K562 (cell line): Measurements from ENCODE around the gene CD52. TPM values are rescaled to one million over a fixed set of nuclear protein-coding genes. Genes with fewer than 3 reads are reported as not detected.

ENCODE experiments used
- ATAC-seq: fragments of 200-7000 bp; cut with Tn5 transposase; 3 replicates; pipeline ENCODE4 v1.9.1; 2020; ENCODE audit warnings: moderate library complexity
- BruUV-seq: library from RNA; stranded (reverse); fragments of 400-500 nt; replicated peaks from 2 replicates; lab custom pipeline; 2021; lab: Mats Ljungman, UMichigan
- CTCF ChIA-PET: fragments of 300-600 bp; formaldehyde crosslinking; extraction: SDS; loops from one replicate; lab custom pipeline; 2021; ENCODE audit warnings: low intra/inter-chr PET ratio; lab: Yijun Ruan, JAX
- POLR2A ChIA-PET: fragments of 300-600, 350-650 bp; sonication (Branson Sonifier 250); formaldehyde crosslinking; extraction: SDS; loops from one replicate; lab custom pipeline; 2021; ENCODE audit warnings: antibody characterized with exemption, inconsistent platforms; lab: Yijun Ruan, JAX
- DNase-seq, 4 experiments: peaks; one replicate each; pipeline versions ENCODE4 v3.0.0 to v3.0.0-alpha.2; 2011 to 2018; ENCODE audit warnings: low spot score in 3 of 4, mixed read lengths in 3 of 4; ENCODE audit errors: extremely low read depth in 1 of 4
- FAIRE-seq: peaks from 2 replicates; lab custom pipeline; 2011; peaks lifted over from hg19 to GRCh38; lab: Jason Lieb, UNC
- H2AFZ ChIP-seq: 2 replicates; pipeline ENCODE4 v1.6.0; 2011; ENCODE audit warnings: low read depth, low read length, control low read depth, inconsistent platforms
- H3K27ac ChIP-seq: fragments of 200-600 bp; 3 replicates; pipeline ENCODE4 v1.8.0; 2011; ENCODE audit warnings: low read depth, mild to moderate bottlenecking, control low read depth, inconsistent platforms, low read length, moderate library complexity, mixed read lengths; ENCODE audit errors: extremely low read depth
- H3K27me3 ChIP-seq, 2 experiments: fragments of 300-600 bp in 1 of 2; 2 replicates in 1 of 2; 3 replicates in 1 of 2; pipeline versions ENCODE4 v1.6.0 to v1.8.0; 2011; ENCODE audit warnings: inconsistent platforms in 2 of 2, low read length in 2 of 2, mild to moderate bottlenecking in 1 of 2, mixed read lengths in 1 of 2, moderate library complexity in 1 of 2; ENCODE audit not compliant: control insufficient read depth in 2 of 2, insufficient read depth in 2 of 2
- H3K36me3 ChIP-seq: fragments of 300-600 bp; 3 replicates; pipeline ENCODE4 v1.8.0; 2011; ENCODE audit warnings: mild to moderate bottlenecking, low read length, inconsistent platforms; ENCODE audit not compliant: control insufficient read depth, insufficient read depth
- H3K4me1 ChIP-seq, 2 experiments: fragments of 200-600 bp in 1 of 2; replicated peaks in 1 of 2; 2 replicates in 1 of 2; 3 replicates in 1 of 2; pipeline versions ENCODE4 v1.5.1 to v1.8.0; 2011; ENCODE audit warnings: inconsistent platforms in 2 of 2, low read length in 2 of 2, mild to moderate bottlenecking in 1 of 2, mixed read lengths in 1 of 2, moderate library complexity in 1 of 2; ENCODE audit not compliant: control insufficient read depth in 2 of 2, insufficient read depth in 2 of 2
- H3K4me2 ChIP-seq: 2 replicates; pipeline ENCODE4 v1.6.1; 2011; ENCODE audit warnings: low read length, control low read depth, inconsistent platforms, mixed read lengths; ENCODE audit not compliant: insufficient read depth
- H3K4me3 ChIP-seq: fragments of 200-600 bp; sonication (generic), shearing (Covaris generic); 2 replicates; pipeline ENCODE4 v1.5.1; 2016; ENCODE audit warnings: control low read depth, inconsistent platforms
- H3K79me2 ChIP-seq: fragments of 200-600 bp; 3 replicates; pipeline ENCODE4 v1.8.0; 2011; ENCODE audit warnings: low read length, inconsistent platforms; ENCODE audit not compliant: control insufficient read depth, insufficient read depth
- H3K9ac ChIP-seq, 2 experiments: 2 replicates each; pipeline versions ENCODE4 v1.6.0 to v1.6.1; 2011; ENCODE audit warnings: low read depth in 2 of 2, low read length in 2 of 2, control low read depth in 1 of 2, inconsistent platforms in 1 of 2, mild to moderate bottlenecking in 1 of 2, mixed read lengths in 1 of 2; ENCODE audit not compliant: insufficient read depth in 1 of 2
- H3K9me1 ChIP-seq: one replicate; pipeline ENCODE4 v1.6.0; 2011; ENCODE audit warnings: inconsistent platforms, mild to moderate bottlenecking, low read length, moderate library complexity; ENCODE audit not compliant: control insufficient read depth, insufficient read depth
- H3K9me3 ChIP-seq: replicated peaks from 2 replicates; pipeline ENCODE4 v1.5.1; 2011; ENCODE audit warnings: low read depth, low read length, inconsistent platforms; ENCODE audit not compliant: control insufficient read depth, insufficient read depth
- H4K20me1 ChIP-seq: replicated peaks from 2 replicates; pipeline ENCODE4 v1.6.1; 2011; ENCODE audit warnings: low read length, inconsistent platforms, mixed read lengths; ENCODE audit not compliant: control insufficient read depth, insufficient read depth
- ARID1B ChIP-seq: fragments of 450-650 bp; IDR thresholded peaks from 2 replicates; pipeline ENCODE4 v1.6.1; 2016; ENCODE audit warnings: antibody characterized with exemption, mild to moderate bottlenecking, inconsistent platforms
- ARNT ChIP-seq, 2 experiments: fragments of 450-650 bp; IDR thresholded peaks; 2 replicates each; pipeline ENCODE4 v1.6.1; 2016; ENCODE audit warnings: mild to moderate bottlenecking in 1 of 2
- CBFB ChIP-seq: sonication (generic); formaldehyde crosslinking; IDR thresholded peaks from 2 replicates; pipeline ENCODE4 v1.4.0; 2020; ENCODE audit warnings: mild to moderate bottlenecking, missing genetic modification reagents
- CXXC5 ChIP-seq: fragments of 250-450 bp; sonication (Bioruptor Pico); IDR thresholded peaks from 2 replicates; pipeline ENCODE4 v1.8.0; 2022; ENCODE audit warnings: inconsistent platforms, mild to moderate bottlenecking, moderate library complexity
- HDAC2 ChIP-seq: fragments of 450-650 bp; IDR thresholded peaks from 2 replicates; pipeline ENCODE4 v1.6.1; 2016; ENCODE audit warnings: mild to moderate bottlenecking
- JUNB ChIP-seq: fragments of 450-650 bp; formaldehyde crosslinking; conservative IDR thresholded peaks from 2 replicates; pipeline ENCODE4 v1.4.0; 2020; ENCODE audit warnings: mild to moderate bottlenecking
- MCM7 ChIP-seq, 2 experiments: fragments of 450-650 bp; IDR thresholded peaks; 2 replicates each; pipeline ENCODE4 v1.6.1; 2016 to 2018
- SIN3B ChIP-seq: fragments of 450-650 bp; IDR thresholded peaks from 2 replicates; pipeline ENCODE4 v1.6.1; 2017; ENCODE audit warnings: low read depth, mild to moderate bottlenecking, moderate library complexity
- TRIM24 ChIP-seq, 2 experiments: fragments of 450-650 bp; IDR thresholded peaks; 2 replicates each; pipeline ENCODE4 v1.6.1; 2016
- U2AF1 ChIP-seq: fragments of 200-400 bp; formaldehyde crosslinking; optimal IDR thresholded peaks from 2 replicates; pipeline ENCODE3; 2017; ENCODE audit warnings: mild to moderate bottlenecking, low read depth, low read length, moderate library complexity
- U2AF2 ChIP-seq: fragments of 200-400 bp; formaldehyde crosslinking; optimal IDR thresholded peaks from 2 replicates; pipeline ENCODE3; 2017; ENCODE audit warnings: low read depth, mild to moderate bottlenecking, low read length
- ZNF134 ChIP-seq: fragments of 250-450 bp; sonication (Bioruptor Pico); conservative IDR thresholded peaks from 2 replicates; pipeline ENCODE4 v1.4.0; 2020
- ZNF324 ChIP-seq: fragments of 250-450 bp; sonication (Bioruptor Pico); IDR thresholded peaks from 2 replicates; pipeline ENCODE4 v1.4.0; 2020; ENCODE audit warnings: mild to moderate bottlenecking
- WGBS: fragments of 100-300 bp; shearing (Covaris generic); methylation state at CpG from one replicate; pipeline ENCODE4 v1.1.6; 2016; ENCODE audit warnings: low coverage, mixed read lengths; ENCODE audit not compliant: insufficient coverage; ENCODE audit errors: missing lambda C conversion rate; 5-methylcytosine and 5-hydroxymethylcytosine counted together
- in situ Hi-C: fragments of 300-500 bp; cut with MboI; formaldehyde crosslinking; loops from 4 replicates; pipeline ENCODE4 v1.15.0; 2018; ENCODE audit warnings: inconsistent platforms, mixed read lengths
- intact Hi-C: fragments of 100-400 bp; cut with micrococcal nuclease; formaldehyde crosslinking; loops from 2 replicates; pipeline ENCODE4 v1.14.2; 2022
- polyA plus RNA-seq, 8 experiments: library from polyadenylated mRNA; depleted of rRNA in 4 of 8; stranded (reverse) in 5 of 8; unstranded in 3 of 8; fragments of >200 nt; fragmentation: Nextera tagmentation in 2 of 8; fragmentation: Illumina TruSeq in 1 of 8; extraction: Ambion mirVana in 2 of 8; extraction: Trizol in 1 of 8; gene quantifications; 2 replicates each; pipeline versions ENCODE4 v1.2.1 to v1.2.3, GENCODE V29; 2011 to 2014; ENCODE audit warnings: inconsistent platforms in 1 of 8, missing spikeins in 1 of 8
- total RNA-seq, 7 experiments: library from RNA; depleted of rRNA in 6 of 7; stranded (reverse); fragments of >200 nt in 6 of 7; fragmentation: Illumina TruSeq in 2 of 7; extraction: Trizol in 2 of 7; gene quantifications; 2 replicates each; pipeline versions ENCODE4 v1.2.1 to v1.2.3, GENCODE V29; 2011 to 2021; ENCODE audit warnings: low replicate concordance in 1 of 7
- TF ChIP-seq, protein P1 (sequence below): sonication (generic); formaldehyde crosslinking; IDR thresholded peaks from 2 replicates; pipeline ENCODE4 v1.8.1; 2022; ENCODE audit warnings: missing genetic modification reagents
- TF ChIP-seq, protein P2 (sequence below): sonication (generic); formaldehyde crosslinking; IDR thresholded peaks from 2 replicates; pipeline ENCODE4 v1.9.0; 2022; ENCODE audit warnings: mild to moderate bottlenecking, missing genetic modification reagents
- TF ChIP-seq, protein P3 (sequence below): sonication (generic); formaldehyde crosslinking; IDR thresholded peaks from 2 replicates; pipeline ENCODE4 v1.8.1; 2023; ENCODE audit warnings: mild to moderate bottlenecking, missing genetic modification reagents
- TF ChIP-seq, protein P4 (sequence below): fragments of 200-400 bp; formaldehyde crosslinking; IDR thresholded peaks from 2 replicates; pipeline ENCODE4 v1.6.1; 2017; ENCODE audit warnings: mild to moderate bottlenecking, low read depth, low read length, moderate library complexity

CD52 gene
- total and polyA plus RNA-seq, 9 of the 15 experiments (the other 6 are each of a cell fraction or from before 2014, with no cell fraction given) = 34.9 to 488 (median 173) TPM

DNA sequence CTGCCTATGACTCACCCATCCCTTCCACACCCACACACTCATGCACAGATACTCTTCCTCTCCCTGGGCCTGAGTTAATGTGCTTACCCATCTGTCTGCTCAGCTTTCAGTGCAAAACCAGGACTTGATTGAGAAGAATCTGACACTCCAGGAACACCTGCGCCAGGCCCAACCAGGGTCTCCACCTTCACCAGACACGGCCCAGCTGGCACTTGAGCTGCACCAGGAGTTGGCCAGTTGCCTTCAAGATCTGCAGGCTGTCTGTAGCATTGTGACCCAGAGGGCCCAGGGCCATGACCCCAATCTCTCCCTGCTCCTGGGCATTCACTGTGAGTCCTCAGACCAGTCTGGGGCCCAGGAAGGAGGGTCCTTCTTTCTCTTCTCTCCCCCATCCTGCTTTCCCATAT lies 41.3 kb upstream of the CD52 start (continued):
- TF ChIP-seq, protein P1, sequence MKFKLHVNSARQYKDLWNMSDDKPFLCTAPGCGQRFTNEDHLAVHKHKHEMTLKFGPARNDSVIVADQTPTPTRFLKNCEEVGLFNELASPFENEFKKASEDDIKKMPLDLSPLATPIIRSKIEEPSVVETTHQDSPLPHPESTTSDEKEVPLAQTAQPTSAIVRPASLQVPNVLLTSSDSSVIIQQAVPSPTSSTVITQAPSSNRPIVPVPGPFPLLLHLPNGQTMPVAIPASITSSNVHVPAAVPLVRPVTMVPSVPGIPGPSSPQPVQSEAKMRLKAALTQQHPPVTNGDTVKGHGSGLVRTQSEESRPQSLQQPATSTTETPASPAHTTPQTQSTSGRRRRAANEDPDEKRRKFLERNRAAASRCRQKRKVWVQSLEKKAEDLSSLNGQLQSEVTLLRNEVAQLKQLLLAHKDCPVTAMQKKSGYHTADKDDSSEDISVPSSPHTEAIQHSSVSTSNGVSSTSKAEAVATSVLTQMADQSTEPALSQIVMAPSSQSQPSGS (CRISPR knock-in tag) = peak; percentile 10; the same call in 1 of the 2 replicates
- no peak for TF ChIP-seq ARID1B
- TF ChIP-seq U2AF1 = no peak
- TF ChIP-seq MCM7 (IDR thresholded peaks at IDR 0.05) = no peak
- TF ChIP-seq ARNT (IDR thresholded peaks at IDR 0.05) = no peak
- TF ChIP-seq, protein P2, sequence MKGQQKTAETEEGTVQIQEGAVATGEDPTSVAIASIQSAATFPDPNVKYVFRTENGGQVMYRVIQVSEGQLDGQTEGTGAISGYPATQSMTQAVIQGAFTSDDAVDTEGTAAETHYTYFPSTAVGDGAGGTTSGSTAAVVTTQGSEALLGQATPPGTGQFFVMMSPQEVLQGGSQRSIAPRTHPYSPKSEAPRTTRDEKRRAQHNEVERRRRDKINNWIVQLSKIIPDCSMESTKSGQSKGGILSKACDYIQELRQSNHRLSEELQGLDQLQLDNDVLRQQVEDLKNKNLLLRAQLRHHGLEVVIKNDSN (CRISPR knock-in tag) = peak; percentile 23; the same call in 1 of the 2 replicates
- TF ChIP-seq TRIM24 (IDR thresholded peaks at IDR 0.05) = no peak
- TF ChIP-seq JUNB (CRISPR knock-in tag) = peak; percentile 66; the same call in 1 of the 2 replicates
- no peak for TF ChIP-seq ZNF134 (CRISPR knock-in tag)
- TF ChIP-seq HDAC2 = peak; percentile 2; the same call in 1 of the 2 replicates

DNA sequence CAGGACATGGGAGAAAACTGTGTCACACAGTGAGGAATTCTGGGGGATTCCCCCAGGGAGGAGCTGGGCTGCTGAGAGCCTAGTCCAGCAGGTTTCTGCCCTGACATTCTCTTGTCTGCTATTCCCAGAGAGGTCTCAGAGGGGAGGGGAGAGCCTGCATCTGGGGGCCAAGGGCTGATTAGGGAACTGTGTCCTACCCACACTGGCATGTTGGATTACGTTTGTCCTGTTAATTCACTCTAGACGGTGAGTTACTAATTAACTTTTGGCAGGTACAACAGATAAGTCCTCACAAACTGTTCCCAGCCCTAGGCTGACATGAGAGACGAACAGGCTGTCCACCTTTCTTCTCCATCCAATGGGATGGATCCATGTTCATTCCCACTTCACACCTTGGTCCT lies 40.5 kb upstream of the CD52 start:
- Histone ChIP-seq H3K27ac (peak overlapping the region; percentile 81), H2AFZ (no peak overlapping the region), H3K27me3 (no peaks in the 10 kb centered on the region), H3K9ac (peak overlapping the region in 1 of 2 experiments; percentile 60; a peak in 1 of 4 replicates), H4K20me1 (peaks cover 4% of the 10 kb centered on the region; the same call in 1 of the 2 replicates), H3K9me3 (no peaks in the 10 kb centered on the region), H3K9me1 (peaks cover 5% of the 10 kb centered on the region), H3K36me3 (peaks cover 82% of the 10 kb centered on the region), H3K79me2 (peaks cover 24% of the 10 kb centered on the region; the same call in 2 of the 3 replicates), H3K4me1 (peaks cover 57 to 69% of the 10 kb centered on the region in 2 experiments), H3K4me3 (no peak overlapping the region), H3K4me2 (no peak overlapping the region)
- POLR2A ChIA-PET = interaction anchor here (0.8 to 3.6 kb wide), 9 partner anchors 8 to 248 kb away, joined by 3 to 10 read pairs (median 4); partner anchors contain the start of genes CD52 and CEP85
- ATAC-seq (no peak), FAIRE-seq (no peak), DNase-seq (no peak)
- in situ Hi-C loops (loop anchor here (5.0 kb wide), 1 partner anchor 115 kb away; no protein-coding TSS in a partner anchor), intact Hi-C loops (no loop called here)
- 79% methylated on average over 3 of the region's 3 CpGs for WGBS
- CTCF ChIA-PET = interaction anchor here (0.6 to 3.2 kb wide), 4 partner anchors 44 to 683 kb away, joined by 3 to 31 read pairs (median 11); partner anchors contain the start of gene KDF1
- no TSS peak for BruUV-seq
- TF ChIP-seq, protein P3, sequence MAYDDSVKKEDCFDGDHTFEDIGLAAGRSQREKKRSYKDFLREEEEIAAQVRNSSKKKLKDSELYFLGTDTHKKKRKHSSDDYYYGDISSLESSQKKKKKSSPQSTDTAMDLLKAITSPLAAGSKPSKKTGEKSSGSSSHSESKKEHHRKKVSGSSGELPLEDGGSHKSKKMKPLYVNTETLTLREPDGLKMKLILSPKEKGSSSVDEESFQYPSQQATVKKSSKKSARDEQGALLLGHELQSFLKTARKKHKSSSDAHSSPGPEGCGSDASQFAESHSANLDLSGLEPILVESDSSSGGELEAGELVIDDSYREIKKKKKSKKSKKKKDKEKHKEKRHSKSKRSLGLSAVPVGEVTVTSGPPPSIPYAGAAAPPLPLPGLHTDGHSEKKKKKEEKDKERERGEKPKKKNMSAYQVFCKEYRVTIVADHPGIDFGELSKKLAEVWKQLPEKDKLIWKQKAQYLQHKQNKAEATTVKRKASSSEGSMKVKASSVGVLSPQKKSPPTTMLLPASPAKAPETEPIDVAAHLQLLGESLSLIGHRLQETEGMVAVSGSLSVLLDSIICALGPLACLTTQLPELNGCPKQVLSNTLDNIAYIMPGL (CRISPR knock-in tag) = no peak
- TF ChIP-seq ZNF324 (CRISPR knock-in tag) (no peak), U2AF2 (no peak), CBFB (CRISPR knock-in tag) (no peak), SIN3B (no peak), CXXC5 (no peak)
- TF ChIP-seq, protein P4, sequence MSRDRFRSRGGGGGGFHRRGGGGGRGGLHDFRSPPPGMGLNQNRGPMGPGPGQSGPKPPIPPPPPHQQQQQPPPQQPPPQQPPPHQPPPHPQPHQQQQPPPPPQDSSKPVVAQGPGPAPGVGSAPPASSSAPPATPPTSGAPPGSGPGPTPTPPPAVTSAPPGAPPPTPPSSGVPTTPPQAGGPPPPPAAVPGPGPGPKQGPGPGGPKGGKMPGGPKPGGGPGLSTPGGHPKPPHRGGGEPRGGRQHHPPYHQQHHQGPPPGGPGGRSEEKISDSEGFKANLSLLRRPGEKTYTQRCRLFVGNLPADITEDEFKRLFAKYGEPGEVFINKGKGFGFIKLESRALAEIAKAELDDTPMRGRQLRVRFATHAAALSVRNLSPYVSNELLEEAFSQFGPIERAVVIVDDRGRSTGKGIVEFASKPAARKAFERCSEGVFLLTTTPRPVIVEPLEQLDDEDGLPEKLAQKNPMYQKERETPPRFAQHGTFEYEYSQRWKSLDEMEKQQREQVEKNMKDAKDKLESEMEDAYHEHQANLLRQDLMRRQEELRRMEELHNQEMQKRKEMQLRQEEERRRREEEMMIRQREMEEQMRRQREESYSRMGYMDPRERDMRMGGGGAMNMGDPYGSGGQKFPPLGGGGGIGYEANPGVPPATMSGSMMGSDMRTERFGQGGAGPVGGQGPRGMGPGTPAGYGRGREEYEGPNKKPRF = no peak
